ENCODE measurements around the gene DMD.

The DMD gene

GRCh38 chrX:31355206-31355955 lies 1856.0 kb downstream of the DMD start:
- TF ChIP-seq, protein P1, sequence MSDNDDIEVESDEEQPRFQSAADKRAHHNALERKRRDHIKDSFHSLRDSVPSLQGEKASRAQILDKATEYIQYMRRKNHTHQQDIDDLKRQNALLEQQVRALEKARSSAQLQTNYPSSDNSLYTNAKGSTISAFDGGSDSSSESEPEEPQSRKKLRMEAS (IDR thresholded peaks at IDR 0.05; ENCODE audit: low read depth, low read length): no peak
- TF ChIP-seq POLR2A (IDR thresholded peaks at IDR 0.05; ENCODE audit: extremely low read depth, insufficient read length): no peak
- TF ChIP-seq MYC (IDR thresholded peaks at IDR 0.05; ENCODE audit: low read depth, low read length): no peak
- no peak for TF ChIP-seq CTCF (IDR thresholded peaks at IDR 0.05; ENCODE audit: low read depth, low read length)
- no peak for DNase-seq (ENCODE audit: low read depth)
- no peak overlapping the region for H3K4me3 ChIP-seq (ENCODE audit: low read depth, low read length)

DNA sequence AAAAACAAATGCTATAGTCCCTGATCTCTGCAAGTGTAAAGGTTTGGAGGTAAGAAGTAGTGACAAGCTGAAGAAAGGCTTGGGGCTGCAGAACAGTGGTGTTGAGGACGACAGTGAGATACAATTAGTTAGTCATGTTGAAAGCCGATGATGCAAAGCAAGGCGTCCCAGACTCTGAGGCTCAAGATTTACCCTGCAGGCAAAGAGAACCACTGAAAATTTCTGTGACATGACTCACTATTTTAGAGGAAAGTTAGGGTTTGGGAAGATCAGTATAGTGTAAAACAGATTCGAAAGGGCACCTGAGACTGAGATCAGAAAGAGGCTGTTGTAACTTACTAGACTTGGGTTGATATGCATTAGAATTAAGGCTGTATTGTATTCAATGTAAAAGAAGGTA lies 1858.3 kb downstream of the DMD start:
- H3K4me3 ChIP-seq (ENCODE audit: low read depth, low read length): no peak overlapping the region

DNA sequence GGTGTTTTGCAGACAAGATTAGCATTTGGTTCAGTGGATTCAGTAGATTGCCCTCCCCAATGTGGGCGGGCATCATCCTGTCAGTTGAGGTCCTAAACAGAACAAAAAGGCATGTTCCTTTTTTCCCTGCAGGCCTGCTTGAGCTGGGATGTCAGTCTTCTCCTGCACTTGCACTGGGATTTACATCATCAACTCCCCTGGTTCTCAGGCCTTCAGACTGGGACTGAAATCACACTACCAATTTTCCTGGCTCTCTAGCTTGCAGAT lies 1860.6 kb downstream of the DMD start:
- TF ChIP-seq, protein P1 (IDR thresholded peaks at IDR 0.05; ENCODE audit: low read depth, low read length): no peak
- no peak for TF ChIP-seq MYC (IDR thresholded peaks at IDR 0.05; ENCODE audit: low read depth, low read length)
- no peak for TF ChIP-seq CTCF (IDR thresholded peaks at IDR 0.05; ENCODE audit: low read depth, low read length)
- TF ChIP-seq POLR2A (IDR thresholded peaks at IDR 0.05; ENCODE audit: extremely low read depth, insufficient read length): no peak
- no peak for DNase-seq (ENCODE audit: low read depth)
- no peak overlapping the region for H3K4me3 ChIP-seq (ENCODE audit: low read depth, low read length)

More for the DNA sequence above, 1858.3 kb downstream of the DMD start:
- TF ChIP-seq MYC (IDR thresholded peaks at IDR 0.05; ENCODE audit: low read depth, low read length) (no peak), POLR2A (IDR thresholded peaks at IDR 0.05; ENCODE audit: extremely low read depth, insufficient read length) (no peak), CTCF (IDR thresholded peaks at IDR 0.05; ENCODE audit: low read depth, low read length) (no peak)
- TF ChIP-seq, protein P1 (IDR thresholded peaks at IDR 0.05; ENCODE audit: low read depth, low read length): no peak
- DNase-seq (ENCODE audit: low read depth): no peak

DNA sequence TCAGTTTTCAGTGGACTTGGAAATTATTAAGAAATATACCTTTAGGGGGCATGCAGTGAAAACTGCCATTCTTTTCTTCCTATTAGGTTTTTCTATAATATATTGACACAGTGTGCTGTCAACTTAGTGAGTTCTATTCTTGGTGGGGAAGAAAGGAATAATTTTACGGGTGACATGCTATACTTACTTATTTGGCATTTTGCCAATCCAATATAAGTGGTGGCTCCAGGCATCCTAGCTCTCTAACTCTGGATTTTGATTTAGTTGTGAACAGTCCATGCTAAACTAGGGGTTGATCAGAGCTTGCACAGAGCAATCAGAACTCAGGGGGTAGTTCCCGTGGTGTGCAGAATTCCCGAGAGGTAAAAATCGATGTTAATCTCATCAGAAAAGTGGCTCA lies 1861.8 kb downstream of the DMD start:
- DNase-seq (ENCODE audit: low read depth): no peak
- no peak for TF ChIP-seq CTCF (IDR thresholded peaks at IDR 0.05; ENCODE audit: low read depth, low read length)
- TF ChIP-seq, protein P1 (IDR thresholded peaks at IDR 0.05; ENCODE audit: low read depth, low read length): no peak
- no peak overlapping the region for H3K4me3 ChIP-seq (ENCODE audit: low read depth, low read length)

GRCh38 chrX:31340587-31340986 lies 1870.8 kb downstream of the DMD start:
- DNase-seq (ENCODE audit: low read depth): no peak
- TF ChIP-seq, protein P1 (IDR thresholded peaks at IDR 0.05; ENCODE audit: low read depth, low read length): no peak
- no peak for TF ChIP-seq MYC (IDR thresholded peaks at IDR 0.05; ENCODE audit: low read depth, low read length)
- TF ChIP-seq POLR2A (IDR thresholded peaks at IDR 0.05; ENCODE audit: extremely low read depth, insufficient read length): no peak
- no peak for TF ChIP-seq CTCF (IDR thresholded peaks at IDR 0.05; ENCODE audit: low read depth, low read length)
- H3K4me3 ChIP-seq (ENCODE audit: low read depth, low read length): no peak overlapping the region

Data from NB4 (cell line).